ENCODE results near the gene TECRL. TPM values are rescaled to one million over a fixed set of nuclear protein-coding genes. Genes with fewer than 3 reads are reported as not detected.

Gene TECRL, protein sequence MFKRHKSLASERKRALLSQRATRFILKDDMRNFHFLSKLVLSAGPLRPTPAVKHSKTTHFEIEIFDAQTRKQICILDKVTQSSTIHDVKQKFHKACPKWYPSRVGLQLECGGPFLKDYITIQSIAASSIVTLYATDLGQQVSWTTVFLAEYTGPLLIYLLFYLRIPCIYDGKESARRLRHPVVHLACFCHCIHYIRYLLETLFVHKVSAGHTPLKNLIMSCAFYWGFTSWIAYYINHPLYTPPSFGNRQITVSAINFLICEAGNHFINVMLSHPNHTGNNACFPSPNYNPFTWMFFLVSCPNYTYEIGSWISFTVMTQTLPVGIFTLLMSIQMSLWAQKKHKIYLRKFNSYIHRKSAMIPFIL
- not detected for total RNA-seq

DNA sequence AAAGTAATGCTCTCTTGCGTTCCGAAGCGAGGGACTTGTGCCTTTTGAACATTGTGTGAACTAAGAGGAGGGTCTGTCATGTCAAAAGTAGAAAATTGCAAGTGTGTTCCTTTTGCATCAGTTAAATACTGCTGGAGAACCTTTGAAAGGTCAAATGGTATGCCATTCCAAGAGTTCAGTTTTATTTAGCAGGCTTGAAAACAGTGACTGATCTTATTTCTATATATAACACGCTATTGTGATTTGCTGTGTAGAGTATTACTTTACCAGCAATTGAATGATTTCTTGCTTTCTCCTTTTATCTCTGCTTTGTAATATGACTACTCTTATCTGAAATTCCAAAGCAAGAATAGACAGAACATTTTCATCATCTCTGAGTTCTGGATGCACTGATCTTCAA lies at the start of gene TECRL:
Gene TECRL (minus strand): TSS at position 151 of the 400 bp plus-strand sequence. CDS start 99 bp downstream, at position 52.
- no peaks in the 10 kb centered on the region for H3K27me3 ChIP-seq
- TF ChIP-seq POLR2A (IDR thresholded peaks at IDR 0.05), result no peak
- TF ChIP-seq, protein P1, sequence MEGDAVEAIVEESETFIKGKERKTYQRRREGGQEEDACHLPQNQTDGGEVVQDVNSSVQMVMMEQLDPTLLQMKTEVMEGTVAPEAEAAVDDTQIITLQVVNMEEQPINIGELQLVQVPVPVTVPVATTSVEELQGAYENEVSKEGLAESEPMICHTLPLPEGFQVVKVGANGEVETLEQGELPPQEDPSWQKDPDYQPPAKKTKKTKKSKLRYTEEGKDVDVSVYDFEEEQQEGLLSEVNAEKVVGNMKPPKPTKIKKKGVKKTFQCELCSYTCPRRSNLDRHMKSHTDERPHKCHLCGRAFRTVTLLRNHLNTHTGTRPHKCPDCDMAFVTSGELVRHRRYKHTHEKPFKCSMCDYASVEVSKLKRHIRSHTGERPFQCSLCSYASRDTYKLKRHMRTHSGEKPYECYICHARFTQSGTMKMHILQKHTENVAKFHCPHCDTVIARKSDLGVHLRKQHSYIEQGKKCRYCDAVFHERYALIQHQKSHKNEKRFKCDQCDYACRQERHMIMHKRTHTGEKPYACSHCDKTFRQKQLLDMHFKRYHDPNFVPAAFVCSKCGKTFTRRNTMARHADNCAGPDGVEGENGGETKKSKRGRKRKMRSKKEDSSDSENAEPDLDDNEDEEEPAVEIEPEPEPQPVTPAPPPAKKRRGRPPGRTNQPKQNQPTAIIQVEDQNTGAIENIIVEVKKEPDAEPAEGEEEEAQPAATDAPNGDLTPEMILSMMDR (IDR thresholded peaks at IDR 0.05), result no peak
- WGBS, 2 donors, result 80 to 82% methylated on average over 4 of the region's 4 CpGs
- DNase-seq, result no peak
- no peaks in the 10 kb centered on the region for H3K9me3 ChIP-seq
- H3K4me1 ChIP-seq, result peaks cover 0 to 5% (median 0%) of the 10 kb centered on the region in 3 donors
- no peaks in the 10 kb centered on the region for H3K36me3 ChIP-seq
- intact Hi-C loops (cut with DNase I), result no loop called here
- no peak within 1 kb of the TSS for H3K27ac ChIP-seq
- H3K4me3 ChIP-seq, result no peak within 1 kb of the TSS

DNA sequence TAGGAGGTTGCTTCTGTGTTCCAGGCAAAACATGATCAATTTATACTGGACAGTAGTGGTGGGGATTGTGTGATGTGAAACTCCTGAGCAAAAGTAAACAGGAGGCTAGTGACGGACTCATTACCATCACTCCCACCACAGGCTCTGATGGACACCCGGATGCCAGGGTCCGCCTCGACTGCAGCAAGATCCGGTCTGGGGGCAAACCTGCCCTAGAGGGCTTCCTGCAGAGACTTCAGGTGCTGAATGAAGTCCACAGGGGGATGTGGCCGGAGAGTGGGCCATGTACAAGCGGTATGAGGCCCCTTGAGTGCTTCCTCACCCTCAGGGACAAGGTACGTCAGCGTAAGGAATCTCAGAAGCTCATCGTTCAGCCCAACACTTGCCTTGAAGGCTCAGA lies 23.4 kb upstream of the TECRL start:
- intact Hi-C loops (cut with DNase I), result no loop called here
- TF ChIP-seq POLR2A (IDR thresholded peaks at IDR 0.05), result no peak
- TF ChIP-seq, protein P1 (IDR thresholded peaks at IDR 0.05), result no peak
- Histone ChIP-seq H3K4me1 (no peaks in the 10 kb centered on the region), H3K9me3 (peaks cover 0 to 25% (median 0%) of the 10 kb centered on the region in 3 donors), H3K4me3 (no peak overlapping the region), H3K27ac (no peak overlapping the region), H3K36me3 (no peaks in the 10 kb centered on the region), H3K27me3 (no peaks in the 10 kb centered on the region)
- DNase-seq, result no peak
- 90% methylated on average over 3 to 7 of the region's 10 CpGs for WGBS, 2 donors

DNA sequence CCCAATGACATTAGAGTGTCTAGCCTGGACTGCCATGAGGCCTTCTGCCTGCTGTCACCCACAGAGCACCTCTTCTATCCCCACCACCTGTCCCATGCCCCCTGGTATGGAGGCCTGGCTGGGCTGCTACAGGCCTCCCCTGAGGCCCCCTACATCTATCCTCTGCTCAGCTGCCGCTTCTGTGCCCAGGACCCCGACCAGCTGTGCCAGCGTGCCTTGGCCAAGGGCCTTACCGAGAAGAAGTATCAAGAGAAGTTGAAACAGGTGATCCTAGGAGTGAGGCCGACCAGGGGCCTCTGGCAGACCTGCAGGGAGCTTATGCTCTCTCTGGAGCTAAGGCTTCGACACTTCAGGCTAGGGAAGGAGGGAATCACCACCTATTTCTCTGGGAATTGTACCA lies 21.7 kb upstream of the TECRL start:
- no peak overlapping the region for H3K4me3 ChIP-seq
- no peaks in the 10 kb centered on the region for H3K27me3 ChIP-seq
- H3K36me3 ChIP-seq, result no peaks in the 10 kb centered on the region
- peaks cover 0 to 25% (median 0%) of the 10 kb centered on the region in 3 donors for H3K9me3 ChIP-seq
- H3K27ac ChIP-seq, result no peak overlapping the region
- no peak for DNase-seq
- no peak for TF ChIP-seq POLR2A (IDR thresholded peaks at IDR 0.05)
- TF ChIP-seq, protein P1 (IDR thresholded peaks at IDR 0.05), result no peak
- 60% methylated on average over 1 of the region's 6 CpGs; no CpG with 5 or more reads in 1 of the 2 donors for WGBS, 2 donors
- H3K4me1 ChIP-seq, result no peaks in the 10 kb centered on the region
- intact Hi-C loops (cut with DNase I), result no loop called here

DNA sequence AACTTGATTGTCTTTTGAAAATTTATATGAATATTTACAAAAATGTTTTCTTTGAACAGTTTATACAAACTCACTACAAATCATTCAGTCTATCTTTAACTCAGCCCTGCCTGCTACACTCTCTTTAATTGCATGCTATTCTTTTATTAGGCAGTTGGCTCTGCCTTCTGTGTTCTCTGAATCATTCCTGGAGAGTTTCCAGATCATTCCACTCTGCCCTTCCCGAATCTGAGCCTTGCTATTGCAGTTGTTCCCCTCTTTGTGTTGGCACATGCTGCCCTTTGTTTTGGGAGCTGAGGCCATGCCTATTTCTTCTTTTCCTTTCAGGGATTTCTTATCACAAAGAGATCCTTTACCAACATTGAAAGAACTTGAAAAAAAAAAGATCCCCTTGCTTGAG lies 8.7 kb upstream of the TECRL start:
- Histone ChIP-seq H3K36me3 (no peaks in the 10 kb centered on the region), H3K4me3 (no peak overlapping the region), H3K27me3 (no peaks in the 10 kb centered on the region), H3K9me3 (no peaks in the 10 kb centered on the region), H3K27ac (no peak overlapping the region), H3K4me1 (peaks cover 0 to 10% (median 0%) of the 10 kb centered on the region in 3 donors)
- no peak for DNase-seq
- TF ChIP-seq, protein P1 (IDR thresholded peaks at IDR 0.05), result no peak
- no peak for TF ChIP-seq POLR2A (IDR thresholded peaks at IDR 0.05)
- WGBS, 2 donors, result 0 to 12% methylated on average over 1 of the region's 1 CpG
- intact Hi-C loops (cut with DNase I), result no loop called here

DNA sequence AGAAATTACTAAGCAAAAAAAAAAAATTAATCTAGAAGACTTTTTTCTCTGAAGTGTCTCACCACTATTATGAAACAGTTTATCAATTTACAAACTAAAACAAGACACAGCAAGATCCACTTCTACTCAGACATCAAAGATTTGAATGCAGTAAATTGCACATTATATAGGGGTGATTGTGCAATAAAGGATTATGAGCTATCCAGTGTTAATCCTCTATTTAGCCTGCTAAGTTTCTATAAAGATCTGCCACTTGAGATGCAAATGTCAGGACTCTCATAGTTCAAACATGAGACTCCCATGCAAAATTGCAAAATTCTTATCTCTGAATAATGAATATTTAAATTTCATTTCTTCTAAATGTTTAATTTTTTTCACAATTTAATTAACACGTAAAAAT lies 2.2 kb downstream of the TECRL start:
- Histone ChIP-seq H3K27me3 (no peaks in the 10 kb centered on the region), H3K4me3 (no peak overlapping the region), H3K27ac (no peak overlapping the region), H3K4me1 (peaks cover 0 to 5% (median 0%) of the 10 kb centered on the region in 3 donors), H3K36me3 (no peaks in the 10 kb centered on the region), H3K9me3 (no peaks in the 10 kb centered on the region)
- TF ChIP-seq, protein P1 (IDR thresholded peaks at IDR 0.05), result no peak
- no peak for TF ChIP-seq POLR2A (IDR thresholded peaks at IDR 0.05)
- DNase-seq, result no peak
- intact Hi-C loops (cut with DNase I), result no loop called here
- 27 to 43% methylated on average over 1 of the region's 1 CpG for WGBS, 2 donors

Data from esophagus squamous epithelium (tissue), 5 donors.